Neural progenitor cell (in vitro differentiated cells): ENCODE measurements around the gene FOXK2. TPM values are rescaled to one million over a fixed set of nuclear protein-coding genes. Genes with fewer than 3 reads are reported as not detected.

ENCODE experiments used
- DNase-seq: peaks from one replicate; pipeline ENCODE4 v3.0.0-alpha.2; 2016; ENCODE audit warnings: low spot score
- H2AFZ ChIP-seq: fragments of 200-600 bp; sonication (generic); replicated peaks from 2 replicates; pipeline ENCODE4 v1.6.1; 2016; ENCODE audit warnings: antibody characterized with exemption
- H3F3A ChIP-seq: fragments of 200-600 bp; sonication (generic); 2 replicates; pipeline ENCODE4 v1.6.1; 2016; ENCODE audit warnings: antibody characterized with exemption, low read depth
- H3K27ac ChIP-seq: fragments of 200-600 bp; sonication (generic); 2 replicates; pipeline ENCODE4 v1.5.1; 2016; ENCODE audit warnings: mild to moderate bottlenecking
- H3K27me3 ChIP-seq: fragments of 200-600 bp; sonication (generic); 2 replicates; pipeline ENCODE4 v1.6.1; 2016; ENCODE audit warnings: mild to moderate bottlenecking, moderate library complexity
- H3K36me3 ChIP-seq: fragments of 200-600 bp; sonication (generic); 2 replicates; pipeline ENCODE4 v1.5.1; 2016
- H3K4me1 ChIP-seq: fragments of 200-600 bp; sonication (generic); 2 replicates; pipeline ENCODE4 v1.6.1; 2016; ENCODE audit warnings: mixed run types
- H3K4me2 ChIP-seq: fragments of 200-600 bp; sonication (generic); 2 replicates; pipeline ENCODE4 v1.6.1; 2016
- H3K4me3 ChIP-seq: fragments of 200-600 bp; sonication (generic); 2 replicates; pipeline ENCODE4 v1.5.1; 2016
- H3K79me2 ChIP-seq: fragments of 200-600 bp; sonication (generic); 2 replicates; pipeline ENCODE4 v1.6.1; 2016; ENCODE audit warnings: low read depth
- H3K9ac ChIP-seq: fragments of 200-600 bp; sonication (generic); 2 replicates; pipeline ENCODE4 v1.6.1; 2016
- H3K9me3 ChIP-seq: fragments of 200-600 bp; sonication (generic); 2 replicates; pipeline ENCODE4 v1.5.1; 2016; ENCODE audit warnings: low read depth
- H4K20me1 ChIP-seq: fragments of 200-600 bp; sonication (generic); 2 replicates; pipeline ENCODE4 v1.6.1; 2016; ENCODE audit warnings: low read depth
- H3K27ac Mint-ChIP-seq: 3 replicates; pipeline ENCODE4 v1.8.0; 2021; ENCODE audit warnings: mixed read lengths
- H3K27me3 Mint-ChIP-seq: 2 replicates; pipeline ENCODE4 v1.8.0; 2022; ENCODE audit warnings: low read depth, mild to moderate bottlenecking, inconsistent platforms, moderate library complexity, mixed read lengths; ENCODE audit not compliant: insufficient read depth
- H3K36me3 Mint-ChIP-seq: 3 replicates; pipeline ENCODE4 v1.8.0; 2021; ENCODE audit warnings: mixed read lengths
- H3K4me1 Mint-ChIP-seq: 3 replicates; pipeline ENCODE4 v1.8.0; 2021; ENCODE audit warnings: mixed read lengths
- H3K4me3 Mint-ChIP-seq: 3 replicates; pipeline ENCODE4 v1.8.0; 2021; ENCODE audit warnings: mild to moderate bottlenecking, moderate library complexity, mixed read lengths
- H3K9me3 Mint-ChIP-seq: 3 replicates; pipeline ENCODE4 v1.8.0; 2020; ENCODE audit warnings: mixed read lengths
- EZH2 ChIP-seq: fragments of 200-600 bp; sonication (generic); IDR thresholded peaks from 2 replicates; pipeline ENCODE4 v1.6.1; 2017; ENCODE audit warnings: antibody characterized with exemption, mild to moderate bottlenecking, moderate library complexity
- EZH2phosphoT487 ChIP-seq: fragments of 200-600 bp; sonication (generic); IDR thresholded peaks from 2 replicates; pipeline ENCODE4 v1.6.1; 2017; ENCODE audit warnings: antibody characterized with exemption
- total RNA-seq: library from RNA; depleted of rRNA; stranded (reverse); fragments of >200 nt; gene quantifications from 2 replicates; pipeline ENCODE4 v1.2.3, GENCODE V29; 2015; ENCODE audit warnings: low replicate concordance
- TF ChIP-seq, protein P1 (sequence below): fragments of 200-600 bp; sonication (generic); IDR thresholded peaks from 2 replicates; pipeline ENCODE4 v1.5.1; 2017; ENCODE audit warnings: antibody characterized with exemption, mild to moderate bottlenecking

FOXK2 gene
- total RNA-seq, 1 donor from 2014 or later: 28.1 TPM

DNA sequence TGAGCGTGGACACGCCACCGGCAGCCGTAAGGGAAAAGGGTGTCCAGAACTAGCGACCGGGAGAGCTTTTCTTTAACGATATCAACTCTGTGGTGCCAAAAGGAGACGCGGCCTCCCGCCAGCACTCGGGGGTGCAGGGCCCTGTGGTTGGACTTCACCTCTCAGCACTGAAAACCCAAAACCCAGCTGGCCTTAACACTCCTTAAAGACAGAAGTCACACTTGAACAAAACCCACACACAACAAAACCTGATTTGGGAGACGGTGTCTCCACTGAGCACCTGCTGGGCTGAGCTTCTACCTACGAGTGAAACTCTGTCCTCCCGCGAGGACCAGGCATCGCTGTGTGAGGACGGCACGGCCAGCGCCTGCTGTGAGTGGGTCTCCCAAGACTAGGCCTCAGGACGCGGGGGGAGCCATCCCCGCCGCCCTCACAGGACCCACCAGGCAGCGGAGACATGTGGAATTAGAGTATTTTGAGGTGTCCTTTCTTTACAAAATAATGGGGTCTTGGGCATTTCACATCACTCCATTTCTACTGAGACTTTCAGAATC lies 82.0 kb downstream of the FOXK2 start:
- H3K36me3 ChIP-seq: no peaks in the 10 kb centered on the region
- Mint-ChIP-seq H3K27ac (no peak overlapping the region), H3K36me3 (peaks cover 60% of the 10 kb centered on the region), H3K9me3 (peaks cover 2% of the 10 kb centered on the region), H3K4me3 (no peak overlapping the region), H3K4me1 (peaks cover 18% of the 10 kb centered on the region), H3K27me3 (peaks cover 6% of the 10 kb centered on the region)
- peaks cover 18% of the 10 kb centered on the region for H3F3A ChIP-seq
- H2AFZ ChIP-seq: no peak overlapping the region
- H3K9ac ChIP-seq: no peak overlapping the region
- peaks cover 17% of the 10 kb centered on the region for H4K20me1 ChIP-seq
- H3K9me3 ChIP-seq: no peaks in the 10 kb centered on the region
- TF ChIP-seq, protein P1, sequence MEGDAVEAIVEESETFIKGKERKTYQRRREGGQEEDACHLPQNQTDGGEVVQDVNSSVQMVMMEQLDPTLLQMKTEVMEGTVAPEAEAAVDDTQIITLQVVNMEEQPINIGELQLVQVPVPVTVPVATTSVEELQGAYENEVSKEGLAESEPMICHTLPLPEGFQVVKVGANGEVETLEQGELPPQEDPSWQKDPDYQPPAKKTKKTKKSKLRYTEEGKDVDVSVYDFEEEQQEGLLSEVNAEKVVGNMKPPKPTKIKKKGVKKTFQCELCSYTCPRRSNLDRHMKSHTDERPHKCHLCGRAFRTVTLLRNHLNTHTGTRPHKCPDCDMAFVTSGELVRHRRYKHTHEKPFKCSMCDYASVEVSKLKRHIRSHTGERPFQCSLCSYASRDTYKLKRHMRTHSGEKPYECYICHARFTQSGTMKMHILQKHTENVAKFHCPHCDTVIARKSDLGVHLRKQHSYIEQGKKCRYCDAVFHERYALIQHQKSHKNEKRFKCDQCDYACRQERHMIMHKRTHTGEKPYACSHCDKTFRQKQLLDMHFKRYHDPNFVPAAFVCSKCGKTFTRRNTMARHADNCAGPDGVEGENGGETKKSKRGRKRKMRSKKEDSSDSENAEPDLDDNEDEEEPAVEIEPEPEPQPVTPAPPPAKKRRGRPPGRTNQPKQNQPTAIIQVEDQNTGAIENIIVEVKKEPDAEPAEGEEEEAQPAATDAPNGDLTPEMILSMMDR: no peak
- no peak for TF ChIP-seq EZH2phosphoT487
- TF ChIP-seq EZH2: no peak
- no peaks in the 10 kb centered on the region for H3K4me1 ChIP-seq
- no peaks in the 10 kb centered on the region for H3K27me3 ChIP-seq
- H3K27ac ChIP-seq: no peak overlapping the region
- no peak for DNase-seq
- H3K4me2 ChIP-seq: no peak overlapping the region
- no peaks in the 10 kb centered on the region for H3K79me2 ChIP-seq
- no peak overlapping the region for H3K4me3 ChIP-seq

- Mint-ChIP-seq H3K4me1 (peaks cover 18% of the 10 kb centered on the region), H3K9me3 (peaks cover 3% of the 10 kb centered on the region), H3K4me3 (peak overlapping the region; percentile 41), H3K36me3 (peaks cover 57% of the 10 kb centered on the region), H3K27me3 (peaks cover 6% of the 10 kb centered on the region), H3K27ac (no peak overlapping the region)
- Histone ChIP-seq H3K4me1 (no peaks in the 10 kb centered on the region), H3K79me2 (no peaks in the 10 kb centered on the region), H3F3A (peaks cover 18% of the 10 kb centered on the region), H3K27ac (no peak overlapping the region), H3K4me3 (no peak overlapping the region), H3K27me3 (no peaks in the 10 kb centered on the region), H4K20me1 (peaks cover 17% of the 10 kb centered on the region), H3K36me3 (peaks cover under 1% of the 10 kb centered on the region), H3K9me3 (no peaks in the 10 kb centered on the region), H3K9ac (no peak overlapping the region), H3K4me2 (no peak overlapping the region), H2AFZ (no peak overlapping the region)
- no peak for DNase-seq
- TF ChIP-seq EZH2phosphoT487 (no peak), EZH2 (no peak)
- TF ChIP-seq, protein P1: no peak
Observed at GRCh38 chr17:82602487-82602886, 83.0 kb downstream of the FOXK2 start.

DNA sequence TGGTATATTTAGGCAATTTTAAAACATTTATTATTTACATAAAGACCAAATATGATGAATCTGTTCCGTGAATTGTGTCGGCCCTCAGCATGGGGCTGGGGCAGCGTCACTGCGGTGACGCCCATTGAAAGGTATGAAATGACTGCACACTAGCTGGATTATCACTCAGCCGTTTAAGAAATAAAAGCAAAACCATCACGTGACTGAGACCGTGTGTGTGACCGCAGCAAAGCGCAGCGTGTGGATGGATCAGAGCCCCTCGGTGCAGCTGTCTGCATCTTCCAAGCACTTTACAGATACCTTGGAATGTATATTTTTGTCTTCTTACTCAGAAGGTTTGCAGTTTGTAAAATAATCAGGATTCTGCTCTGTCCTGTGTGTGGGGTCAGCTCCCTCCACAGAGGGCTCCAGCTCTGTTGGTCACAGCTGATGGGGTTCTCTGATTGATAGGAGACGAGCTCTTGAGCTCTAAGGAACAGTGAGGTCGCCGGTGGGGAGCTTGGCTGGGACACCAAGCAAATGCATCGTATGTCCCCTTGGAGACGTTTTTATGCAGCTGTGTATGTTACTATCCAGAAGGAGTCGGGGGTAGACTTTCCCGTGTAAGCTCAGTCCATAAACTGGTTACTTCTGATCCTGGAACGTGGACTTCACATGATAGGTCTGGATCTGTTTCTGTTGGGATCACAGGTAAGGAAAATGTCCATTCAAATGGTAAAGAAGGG lies 83.6 kb downstream of the FOXK2 start:
- H4K20me1 ChIP-seq: peaks cover 16% of the 10 kb centered on the region
- peaks cover 15% of the 10 kb centered on the region for H3K4me1 Mint-ChIP-seq
- H3K79me2 ChIP-seq: no peaks in the 10 kb centered on the region
- H3K9me3 ChIP-seq: no peaks in the 10 kb centered on the region
- peaks cover 55% of the 10 kb centered on the region for H3K36me3 Mint-ChIP-seq
- peaks cover 18% of the 10 kb centered on the region for H3F3A ChIP-seq
- peaks cover 3% of the 10 kb centered on the region for H3K9me3 Mint-ChIP-seq
- no peaks in the 10 kb centered on the region for H3K27me3 ChIP-seq
- no peak overlapping the region for H3K4me3 ChIP-seq
- TF ChIP-seq, protein P1: no peak
- TF ChIP-seq EZH2phosphoT487: no peak
- TF ChIP-seq EZH2: no peak
- no peak for DNase-seq
- no peak overlapping the region for H2AFZ ChIP-seq
- no peak overlapping the region for H3K9ac ChIP-seq
- H3K36me3 ChIP-seq: peaks cover 5% of the 10 kb centered on the region
- peaks cover 6% of the 10 kb centered on the region for H3K27me3 Mint-ChIP-seq
- no peaks in the 10 kb centered on the region for H3K4me1 ChIP-seq
- no peak overlapping the region for H3K27ac ChIP-seq
- H3K4me2 ChIP-seq: no peak overlapping the region
- H3K4me3 Mint-ChIP-seq: no peak overlapping the region
- H3K27ac Mint-ChIP-seq: peak overlapping the region; percentile 82
